Left renal cortex interstitium (tissue), 4 donors: ENCODE results near the gene MRPL23. TPM values are rescaled to one million over a fixed set of nuclear protein-coding genes. Genes with fewer than 3 reads are reported as not detected.

Experiments
- DNase-seq, 4 donors: peaks; one replicate each; pipeline ENCODE4 v3.0.0-alpha.2; 2013; ENCODE audit warnings: low read depth in 4 of 4, low spot score in 2 of 4, missing footprints in 1 of 4
- polyA plus RNA-seq, 4 donors: library from polyadenylated mRNA; unstranded; fragments of 120-200 nt; gene quantifications; one replicate each; pipeline ENCODE4 v1.2.1, GENCODE V29; 2013; ENCODE audit not compliant: insufficient read length in 4 of 4

The MRPL23 gene
- polyA plus RNA-seq, 4 donors = 50.7 to 78.2 (median 66.8) TPM

GRCh38 chr11:1988667-1989317 lies 41.7 kb downstream of the MRPL23 start:
- DNase-seq = peak in 3 of 4 donors; percentile 4 to 33 (median 20)

GRCh38 chr11:1989953-1990352 lies 42.8 kb downstream of the MRPL23 start:
- DNase-seq = no peak

GRCh38 chr11:1990872-1991578 lies 43.9 kb downstream of the MRPL23 start:
- DNase-seq = no peak

- DNase-seq = no peak
Observed at GRCh38 chr11:1992111-1992510, 45.0 kb downstream of the MRPL23 start.

GRCh38 chr11:1994121-1994520 lies 47.0 kb downstream of the MRPL23 start:
- DNase-seq = peak in 1 of 4 donors; percentile 2

GRCh38 chr11:1997755-1998154 lies 50.6 kb downstream of the MRPL23 start, which contains the start of gene H19:
Gene H19, minus strand, starts transcription at chr11:1997842.
- DNase-seq = no peak

GRCh38 chr11:1998290-1998689 lies 51.2 kb downstream of the MRPL23 start:
- no peak for DNase-seq

GRCh38 chr11:1998861-1999260 lies 51.7 kb downstream of the MRPL23 start:
- no peak for DNase-seq

- no peak for DNase-seq
Observed at GRCh38 chr11:2002042-2002776, 55.1 kb downstream of the MRPL23 start.

GRCh38 chr11:2002807-2003206 lies 55.7 kb downstream of the MRPL23 start:
- DNase-seq = no peak

- DNase-seq = no peak
Observed at GRCh38 chr11:2004466-2004865, 57.3 kb downstream of the MRPL23 start.

Other genes starting within 250 kb of the MRPL23 start
- under 1 TPM; 0.11 to 0.46 (median 0.32) TPM for gene IFITM10, start 196.7 kb upstream of the MRPL23 start, polyA plus RNA-seq
- gene CTSD, start 183.4 kb upstream of the MRPL23 start, polyA plus RNA-seq = 100 to 1,000 TPM; 218 to 295 (median 242) TPM
- 1 to 10 TPM in 1 of 4 donors, under 1 TPM in 3; 0.14 to 1.0 (median 0.23) TPM for gene SYT8, start 112.3 kb upstream of the MRPL23 start, polyA plus RNA-seq
- 1 to 10 TPM in 2 of 4 donors, under 1 TPM in 2; 0.20 to 1.3 (median 0.77) TPM for gene TNNI2, start 108.4 kb upstream of the MRPL23 start, polyA plus RNA-seq
- gene LSP1, start 94.2 kb upstream of the MRPL23 start, polyA plus RNA-seq = 1 to 10 TPM; 4.6 to 7.8 (median 6.3) TPM
- under 1 TPM; 0.04 to 0.27 (median 0.19) TPM for gene PRR33, start 55.4 kb upstream of the MRPL23 start, polyA plus RNA-seq
- gene TNNT3, start 27.6 kb upstream of the MRPL23 start, polyA plus RNA-seq = 10 to 100 TPM in 2 of 4 donors, 1 to 10 TPM in 2; 5.0 to 10.8 (median 9.4) TPM
- 1,000 to 10,000 TPM; 2,687 to 4,606 (median 3,329) TPM for gene H19, start 50.5 kb downstream of the MRPL23 start, polyA plus RNA-seq
- gene IGF2, start 192.1 kb downstream of the MRPL23 start, polyA plus RNA-seq = 1,000 to 10,000 TPM in 1 of 4 donors, 100 to 1,000 TPM in 3; 731 to 1,117 (median 878) TPM
- not detected for gene INS, start 213.9 kb downstream of the MRPL23 start, polyA plus RNA-seq
- gene TH, start 224.5 kb downstream of the MRPL23 start, polyA plus RNA-seq = 1 to 10 TPM in 2 of 4 donors, under 1 TPM in 2; 0.66 to 2.4 (median 1.0) TPM